ENCODE results near the gene MARVELD1.

DNA sequence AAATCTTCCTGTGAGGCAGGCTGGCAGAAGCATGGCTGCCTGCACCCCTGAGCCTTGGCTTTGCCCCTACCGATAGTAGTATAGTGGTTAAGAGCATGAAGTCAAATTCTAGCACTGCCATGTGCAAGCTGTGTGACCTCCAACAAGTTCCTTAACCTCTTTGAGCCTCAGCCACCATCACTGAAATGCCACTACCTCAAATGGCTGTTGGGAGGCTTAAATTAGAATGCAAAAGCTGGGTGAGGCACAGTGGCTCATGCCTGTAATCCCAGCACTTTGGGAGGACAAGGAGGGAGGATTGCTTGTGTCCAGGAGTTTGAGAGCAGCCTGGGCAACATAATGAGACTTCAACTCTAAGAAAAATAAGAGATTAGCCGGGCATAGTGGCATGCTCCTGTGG, 49.9 kb downstream of the MARVELD1 start:
- TF ChIP-seq CTCF (IDR thresholded peaks at IDR 0.05) (no peak), POLR2AphosphoS5 (IDR thresholded peaks at IDR 0.05) (no peak), POLR2A (IDR thresholded peaks at IDR 0.05) (no peak), EP300 (IDR thresholded peaks at IDR 0.05; ENCODE audit: low read depth) (no peak)
